22Rv1 (cell line): ENCODE results near the gene NDUFS8.

Source experiments
- H3K27ac ChIP-seq: fragments of 450-650 bp; 2 replicates; pipeline ENCODE4 v1.5.1; 2017
- CTCF ChIP-seq: fragments of 450-650 bp; IDR thresholded peaks from 2 replicates; pipeline ENCODE4 v1.5.1; 2017; ENCODE audit warnings: mild to moderate bottlenecking
- ZFX ChIP-seq: fragments of 450-650 bp; IDR thresholded peaks from 2 replicates; pipeline ENCODE4 v1.6.1; 2017; ENCODE audit warnings: antibody characterized with exemption, borderline replicate concordance

Gene NDUFS8

GRCh38 chr11:68083517-68083916 lies 53.0 kb downstream of the NDUFS8 start:
- H3K27ac ChIP-seq, result peak overlapping the region; percentile 56
- TF ChIP-seq ZFX, result no peak
- no peak for TF ChIP-seq CTCF
